ENCODE results near the gene NDUFB8. TPM values are rescaled to one million over a fixed set of nuclear protein-coding genes. Genes with fewer than 3 reads are reported as not detected.

NDUFB8 gene
- total and polyA plus RNA-seq, 2 of the 4 experiments (the other 2 are of a cell fraction): 99.1 to 265 TPM

DNA sequence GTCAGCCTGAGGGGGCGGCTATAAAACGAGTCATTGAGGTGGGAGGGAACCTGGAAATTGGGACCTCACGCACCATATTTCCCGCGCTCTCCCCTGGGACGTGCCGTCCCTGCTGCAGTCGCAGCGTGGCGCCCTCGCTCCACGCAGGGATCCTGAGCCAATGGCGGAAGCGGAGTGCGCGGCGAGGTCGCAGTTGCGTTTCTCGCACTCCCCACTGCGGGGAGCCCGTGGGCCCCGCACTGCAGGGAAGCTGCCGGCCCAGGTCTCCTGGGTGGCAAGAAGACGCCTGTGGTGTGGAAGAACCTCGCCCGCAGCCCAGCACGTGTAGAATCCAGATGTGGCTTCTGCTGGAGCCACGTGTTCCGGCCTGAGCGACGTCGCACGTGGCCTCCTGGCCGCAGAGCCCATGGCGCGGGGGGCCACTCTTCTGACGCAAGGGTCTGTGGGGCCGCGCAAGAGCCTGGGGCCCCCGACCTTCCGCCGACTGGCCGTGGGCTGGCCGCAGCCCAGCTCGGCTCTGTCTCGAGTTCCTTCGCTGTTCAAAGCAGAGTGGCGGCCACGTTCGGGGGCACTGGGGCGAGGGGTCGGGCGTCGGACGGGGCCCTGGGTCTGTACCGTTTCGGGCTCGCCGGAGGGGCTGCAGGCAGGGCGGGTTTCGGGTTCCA, 32.5 kb upstream of the NDUFB8 start (continued):
- TF ChIP-seq, protein P1, sequence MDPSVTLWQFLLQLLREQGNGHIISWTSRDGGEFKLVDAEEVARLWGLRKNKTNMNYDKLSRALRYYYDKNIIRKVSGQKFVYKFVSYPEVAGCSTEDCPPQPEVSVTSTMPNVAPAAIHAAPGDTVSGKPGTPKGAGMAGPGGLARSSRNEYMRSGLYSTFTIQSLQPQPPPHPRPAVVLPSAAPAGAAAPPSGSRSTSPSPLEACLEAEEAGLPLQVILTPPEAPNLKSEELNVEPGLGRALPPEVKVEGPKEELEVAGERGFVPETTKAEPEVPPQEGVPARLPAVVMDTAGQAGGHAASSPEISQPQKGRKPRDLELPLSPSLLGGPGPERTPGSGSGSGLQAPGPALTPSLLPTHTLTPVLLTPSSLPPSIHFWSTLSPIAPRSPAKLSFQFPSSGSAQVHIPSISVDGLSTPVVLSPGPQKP (IDR thresholded peaks at IDR 0.05; ENCODE audit: borderline replicate concordance, low read depth, low read length): no peak

DNA sequence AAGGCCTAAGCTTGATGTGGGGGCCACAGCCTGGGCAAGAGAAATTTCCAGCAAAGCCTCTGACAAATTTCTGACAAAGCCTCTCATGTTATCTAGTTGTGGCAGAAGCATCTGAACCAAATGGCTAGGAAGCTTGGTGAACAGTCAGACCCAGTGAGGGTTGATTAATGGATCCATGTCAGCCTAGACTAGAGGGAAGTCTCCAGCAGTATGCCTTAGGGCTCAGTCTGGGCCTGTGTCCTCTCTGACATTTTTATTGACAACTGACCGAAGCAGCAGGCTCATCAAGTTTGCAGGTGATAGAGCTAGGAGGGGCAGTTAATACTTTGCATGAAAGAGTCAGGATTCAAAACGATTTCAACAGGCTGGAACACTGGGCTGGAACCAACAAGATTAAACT, 31.3 kb upstream of the NDUFB8 start:
- in situ Hi-C loops (cut with MboI; ENCODE audit: low sequenced_read_pairs): loop anchor here (5.0 kb wide), 1 partner anchor 321 kb away; no protein-coding TSS in a partner anchor
- Histone ChIP-seq H4K20me1 (ENCODE audit: insufficient read depth, low read length) (no peaks in the 10 kb centered on the region), H3K9ac (ENCODE audit: low read depth, low read length) (no peak overlapping the region), H4K8ac (ENCODE audit: low read depth in 2 of 2, low read length in 2 of 2) (no peak overlapping the region), H4K5ac (ENCODE audit: low read depth, low read length) (no peak overlapping the region), H2AK5ac (ENCODE audit: low read depth, low read length) (no peak overlapping the region), H3K4me2 (ENCODE audit: low read depth, low read length) (no peak overlapping the region), H3K14ac (replicated peaks; ENCODE audit: low read depth, low read length) (no peak overlapping the region), H3K36me3 (ENCODE audit: control insufficient read depth, insufficient read depth, low read length) (peaks cover 15% of the 10 kb centered on the region), H3K23ac (ENCODE audit: low read depth, low read length) (no peak overlapping the region), H3K56ac (ENCODE audit: extremely low read depth, insufficient read depth, low read length) (no peak overlapping the region), H3K27me3 (ENCODE audit: control insufficient read depth, insufficient read depth, low read length) (peaks cover 25% of the 10 kb centered on the region), H3K4ac (ENCODE audit: low read depth, low read length) (no peak overlapping the region), H2BK15ac (ENCODE audit: low read depth, low read length) (no peak overlapping the region), H2AK9ac (replicated peaks; ENCODE audit: low read depth, low read length, poor library complexity) (no peak overlapping the region), H3K9me3 (ENCODE audit: control insufficient read depth, insufficient read depth, low read length) (no peaks in the 10 kb centered on the region), H3K9me1 (ENCODE audit: insufficient read depth, low read length) (no peaks in the 10 kb centered on the region), H3K4me1 (ENCODE audit: control insufficient read depth, insufficient read depth, low read length) (peaks cover 2% of the 10 kb centered on the region), H2AFZ (replicated peaks; ENCODE audit: low read length, poor library complexity) (no peak overlapping the region), H4K91ac (ENCODE audit: insufficient read depth, low read depth, low read length) (no peak overlapping the region), H3K27ac (ENCODE audit: insufficient read depth, low read length) (no peak overlapping the region), H3K79me1 (ENCODE audit: low read depth in 1 of 2, low read length in 2 of 2) (no peaks in the 10 kb centered on the region), H3K4me3 (ENCODE audit: insufficient read depth, low read depth, low read length) (no peak overlapping the region), H3K18ac (ENCODE audit: low read depth, low read length) (no peak overlapping the region), H2BK120ac (ENCODE audit: low read depth, low read length) (no peak overlapping the region), H2BK5ac (ENCODE audit: low read depth, low read length, poor library complexity, severe bottlenecking) (no peak overlapping the region), H2BK20ac (ENCODE audit: low read depth, low read length) (no peak overlapping the region)
- BruUV-seq (replicated peaks): no TSS peak
- dilution Hi-C loops (cut with HindIII; ENCODE audit: low sequenced_read_pairs, unreplicated experiment): no loop called here
- ChIA-PET POLR2A (ENCODE audit: unreplicated experiment) (no interaction called here), CTCF (interaction anchor here (0.6 kb wide), 1 partner anchor 108 kb away, joined by 3 read pairs; no protein-coding TSS in a partner anchor)
- DNase-seq (no peak), ATAC-seq (ENCODE audit: low read depth) (no peak)
- intact Hi-C loops (cut with micrococcal nuclease): loop anchor here (5.0 to 10.0 kb wide), 2 partner anchors 181 to 454 kb away; no protein-coding TSS in a partner anchor
- TF ChIP-seq, protein P1 (IDR thresholded peaks at IDR 0.05; ENCODE audit: borderline replicate concordance, low read depth, low read length): no peak
- TF ChIP-seq MXI1 (IDR thresholded peaks at IDR 0.05; ENCODE audit: borderline replicate concordance, low read depth, low read length): no peak
- no peak for TF ChIP-seq NFE2L2 (IDR thresholded peaks at IDR 0.05; ENCODE audit: low read depth, low read length)
- no peak for TF ChIP-seq BHLHE40 (IDR thresholded peaks at IDR 0.05; ENCODE audit: low read depth, low read length)
- TF ChIP-seq POLR2A (IDR thresholded peaks at IDR 0.05; ENCODE audit: low read depth, low read length): no peak
- WGBS, 2 experiments (ENCODE audit: extremely low coverage in 2 of 2, insufficient read length in 1 of 2): 56% methylated on average over 1 of the region's 2 CpGs; no CpG with 5 or more reads in 1 of the 2 experiments

All from IMR-90 (cell line).